H1 (cell line): ENCODE results near the gene MCUB. TPM values are rescaled to one million over a fixed set of nuclear protein-coding genes. Genes with fewer than 3 reads are reported as not detected.

Source experiments
- GTF2F1 ChIP-seq: IDR thresholded peaks from 2 replicates; pipeline ENCODE4 v1.6.1; 2012; ENCODE audit warnings: low read depth, low read length, improper control_type of control experiment, borderline replicate concordance
- polyA plus RNA-seq, 7 experiments: library from polyadenylated mRNA; depleted of rRNA in 3 of 7; stranded (reverse) in 5 of 7; unstranded in 2 of 7; fragments of >200 nt in 5 of 7; fragments of 200-250 nt in 2 of 7; gene quantifications; 1 replicate in 5 of 7; 2 replicates in 1 of 7; 4 replicates in 1 of 7; pipeline versions ENCODE4 v1.2.1 to v1.2.3, GENCODE V29; 2011 to 2013; ENCODE audit warnings: missing spikeins in 2 of 7, mixed read lengths in 2 of 7
- total RNA-seq: library from RNA; stranded (reverse); fragmentation: NEBNext Ultra II Directional; extraction: Animal tissue kit (Norgen Biotek cat#: 25700); gene quantifications from 2 replicates; pipeline ENCODE4 v1.2.1, GENCODE V29; 2021

MCUB gene
- total and polyA plus RNA-seq, 2 of the 8 experiments (the other 6 are each of a cell fraction or from before 2014, with no cell fraction given), result 15.2 to 19.4 TPM

GRCh38 chr4:109730619-109731545, 170.8 kb downstream of the MCUB start (continued):
- TF ChIP-seq GTF2F1, result no peak
